ENCODE data around the gene TFE3.

GRCh38 chrX:49071877-49072711 lies 28.9 kb upstream of the TFE3 start:
- TF ChIP-seq CTCF (IDR thresholded peaks at IDR 0.05; ENCODE audit: extremely low read depth in 1 of 2, insufficient read depth in 1 of 2, low read depth in 1 of 2, low read length in 2 of 2) (no peak), FOS (IDR thresholded peaks at IDR 0.05; ENCODE audit: borderline replicate concordance, insufficient read depth, low read length) (no peak), EZH2 (IDR thresholded peaks at IDR 0.05; ENCODE audit: borderline replicate concordance, low read depth, low read length, severe bottlenecking) (no peak), POLR2A (IDR thresholded peaks at IDR 0.05; ENCODE audit: low read depth, low read length) (peak; percentile 41), POLR2AphosphoS5 (IDR thresholded peaks at IDR 0.05; ENCODE audit: insufficient read depth, low read depth, low read length) (peak; percentile 20), JUN (IDR thresholded peaks at IDR 0.05; ENCODE audit: borderline replicate concordance, insufficient read depth, insufficient read length, low read depth) (no peak), MYC (IDR thresholded peaks at IDR 0.05; ENCODE audit: low read depth, low read length) (no peak), MAX (IDR thresholded peaks at IDR 0.05; ENCODE audit: insufficient read depth, insufficient read length) (peak; percentile 16)
